Stimulated activated CD4-positive, alpha-beta T cell treated with anti-CD3 and anti-CD28 coated beads, Interleukin-12 subunit alpha, Interleukin-12 subunit beta, amount 100 ng/mL, for 4 hours (primary cell): Measurements from ENCODE around the gene PRKG1.

Experiments
- DNase-seq: peaks from one replicate; pipeline ENCODE4 v3.0.0-alpha.2; 2020

PRKG1 gene

GRCh38 chr10:51861731-51862130 lies 787.4 kb downstream of the PRKG1 start:
- no peak for DNase-seq

DNA sequence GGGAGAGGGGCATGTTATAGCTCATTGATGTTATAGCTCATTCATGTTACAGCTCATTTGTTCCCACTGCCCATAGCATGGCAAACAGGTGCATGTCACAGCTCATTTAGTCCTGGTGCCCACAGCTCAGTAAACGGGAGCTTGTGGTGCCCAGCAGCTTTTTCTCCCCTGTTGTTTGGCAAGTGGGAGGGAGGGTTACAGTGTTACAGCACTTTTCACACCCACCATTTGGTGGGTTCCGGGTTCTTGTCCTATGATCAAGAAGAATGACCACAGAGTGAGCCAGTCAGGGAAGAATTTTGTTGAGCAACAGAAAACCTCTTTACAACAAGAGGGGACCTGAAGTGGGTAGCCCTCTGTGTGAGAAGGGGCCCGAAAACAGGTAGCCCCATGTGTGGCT lies 787.9 kb downstream of the PRKG1 start:
- DNase-seq: no peak

DNA sequence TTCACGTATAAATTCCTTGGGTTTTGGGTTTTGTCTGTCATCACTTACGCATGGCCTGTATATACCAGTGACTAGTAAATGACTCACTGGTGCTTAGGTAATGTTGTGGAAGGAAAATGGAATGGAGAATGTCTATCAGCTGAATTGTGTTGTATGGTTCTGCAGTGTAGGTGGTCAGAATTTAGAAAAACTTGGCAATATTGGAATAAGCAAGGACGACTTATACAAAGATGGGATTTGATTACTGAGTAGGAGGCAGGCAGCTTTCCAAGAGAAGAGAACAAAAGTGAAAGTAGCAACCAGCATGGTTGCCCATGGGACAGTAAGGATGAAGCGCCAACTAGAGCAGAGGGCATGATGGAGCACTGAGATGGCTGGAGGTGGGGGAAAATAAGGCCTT lies 793.7 kb downstream of the PRKG1 start:
- no peak for DNase-seq

DNA sequence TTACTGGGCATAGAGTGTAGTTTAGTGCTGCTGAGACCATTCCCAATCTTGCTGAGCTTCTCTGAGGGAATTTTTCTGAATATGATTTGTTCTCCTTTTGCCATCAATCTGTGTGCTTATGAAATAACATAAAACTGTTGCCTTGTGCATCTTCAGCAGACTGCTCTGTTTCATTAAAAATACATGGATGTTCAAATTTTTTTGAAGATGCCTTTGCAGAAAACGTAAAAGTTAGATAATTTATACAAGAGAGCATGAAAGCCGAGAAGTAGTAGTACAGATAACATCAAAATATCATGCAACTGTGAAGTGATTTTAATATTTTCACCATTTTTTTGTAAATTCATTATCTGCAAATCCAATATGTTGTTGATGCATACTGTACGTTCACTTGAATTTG lies 799.8 kb downstream of the PRKG1 start:
- DNase-seq: no peak

DNA sequence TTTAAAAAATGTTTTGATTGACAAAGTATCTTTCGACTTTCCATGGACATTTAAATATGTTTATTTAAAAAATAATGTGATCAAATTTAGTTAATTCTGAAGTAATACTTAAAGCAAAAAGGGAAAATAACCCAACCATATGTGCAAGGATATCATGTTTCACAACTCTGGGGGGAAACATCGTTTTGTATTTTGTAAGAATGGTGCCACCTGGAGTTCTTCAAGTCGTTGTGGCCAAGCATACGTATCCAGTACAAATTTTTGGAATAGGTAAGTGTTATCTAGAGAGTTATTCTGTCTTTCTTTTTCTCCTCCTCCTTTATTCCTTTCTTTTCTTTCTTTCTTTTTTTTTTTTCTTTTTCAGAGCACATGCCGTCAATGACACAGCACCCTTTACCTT lies 801.3 kb downstream of the PRKG1 start:
- no peak for DNase-seq

DNA sequence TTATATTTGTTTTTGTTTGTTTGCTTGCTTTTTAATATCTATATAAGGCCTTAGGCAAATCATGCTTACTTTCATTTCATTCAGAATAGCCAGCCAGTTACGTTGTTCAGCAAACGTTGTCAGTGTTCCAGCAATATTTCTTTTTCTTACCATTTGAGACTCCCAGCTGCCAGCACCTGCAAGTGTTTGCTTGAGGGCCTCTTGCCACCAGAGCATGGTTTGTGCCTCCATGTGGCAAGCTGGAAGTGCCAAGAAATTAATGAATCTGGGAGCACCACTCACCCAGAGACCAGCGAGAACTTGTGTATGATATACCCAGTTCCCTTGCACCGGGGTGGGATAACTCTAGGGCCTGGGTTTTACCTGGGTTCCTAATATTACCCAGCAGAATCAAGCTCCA lies 802.2 kb downstream of the PRKG1 start:
- DNase-seq: no peak

- DNase-seq: no peak
Measured at GRCh38 chr10:51876979-51877378, 802.7 kb downstream of the PRKG1 start.

- DNase-seq: no peak
Measured at GRCh38 chr10:51877636-51878035, 803.3 kb downstream of the PRKG1 start.

- DNase-seq: no peak
Measured at GRCh38 chr10:51878695-51879094, 804.4 kb downstream of the PRKG1 start.

DNA sequence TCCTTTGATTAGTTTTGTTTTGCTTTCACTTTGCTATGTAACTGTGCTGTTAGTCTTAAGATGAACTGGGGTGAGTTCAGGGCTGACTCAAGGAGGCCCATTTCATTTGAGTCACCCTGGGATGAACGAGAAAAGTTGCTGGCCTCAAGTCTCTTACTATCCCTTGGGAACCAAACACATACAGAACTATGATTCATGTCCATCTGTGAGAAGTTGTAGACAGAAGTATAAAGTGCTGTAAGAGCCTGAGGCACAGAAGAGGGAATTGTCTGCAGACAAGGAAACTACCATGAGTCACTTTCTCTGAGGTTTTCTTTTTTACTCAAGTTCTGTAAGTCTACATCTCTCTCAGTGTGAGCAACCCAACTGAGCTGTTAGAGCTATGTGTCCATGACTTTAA lies 805.0 kb downstream of the PRKG1 start:
- DNase-seq: no peak

- DNase-seq: no peak
Measured at GRCh38 chr10:51881213-51881612, 806.9 kb downstream of the PRKG1 start.

DNA sequence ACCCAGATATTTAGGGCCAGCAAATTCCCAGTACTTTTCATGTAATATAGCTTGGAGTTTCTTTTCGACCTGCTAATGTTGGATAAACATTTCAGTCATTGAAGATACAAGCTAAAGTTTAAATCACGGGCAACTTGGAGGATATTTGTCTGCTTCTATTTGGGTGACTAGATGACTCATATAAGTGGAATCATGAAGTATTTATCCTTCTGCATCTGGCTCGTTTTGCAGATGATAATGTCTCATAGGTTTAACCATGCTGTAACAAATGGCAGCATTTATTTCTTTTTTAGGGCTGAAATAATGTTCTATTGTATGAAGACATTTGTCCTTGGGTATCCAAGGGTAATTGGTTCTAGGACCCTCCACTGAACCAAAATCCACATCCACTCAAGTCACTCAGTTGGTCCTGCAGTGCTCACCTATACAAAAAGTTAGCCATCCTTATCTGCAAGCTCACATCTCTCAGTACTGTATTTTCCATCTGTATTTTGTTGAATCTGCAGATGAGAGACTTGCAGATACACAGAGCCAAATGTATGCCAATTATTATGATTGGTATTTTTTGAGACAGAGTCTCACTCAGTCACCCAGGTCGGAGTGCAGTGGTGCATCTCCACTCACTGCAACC lies 812.3 kb downstream of the PRKG1 start:
- no peak for DNase-seq

GRCh38 chr10:51888263-51888662 lies 814.0 kb downstream of the PRKG1 start:
- DNase-seq: no peak

GRCh38 chr10:51892313-51892712 lies 818.0 kb downstream of the PRKG1 start:
- DNase-seq: no peak

DNA sequence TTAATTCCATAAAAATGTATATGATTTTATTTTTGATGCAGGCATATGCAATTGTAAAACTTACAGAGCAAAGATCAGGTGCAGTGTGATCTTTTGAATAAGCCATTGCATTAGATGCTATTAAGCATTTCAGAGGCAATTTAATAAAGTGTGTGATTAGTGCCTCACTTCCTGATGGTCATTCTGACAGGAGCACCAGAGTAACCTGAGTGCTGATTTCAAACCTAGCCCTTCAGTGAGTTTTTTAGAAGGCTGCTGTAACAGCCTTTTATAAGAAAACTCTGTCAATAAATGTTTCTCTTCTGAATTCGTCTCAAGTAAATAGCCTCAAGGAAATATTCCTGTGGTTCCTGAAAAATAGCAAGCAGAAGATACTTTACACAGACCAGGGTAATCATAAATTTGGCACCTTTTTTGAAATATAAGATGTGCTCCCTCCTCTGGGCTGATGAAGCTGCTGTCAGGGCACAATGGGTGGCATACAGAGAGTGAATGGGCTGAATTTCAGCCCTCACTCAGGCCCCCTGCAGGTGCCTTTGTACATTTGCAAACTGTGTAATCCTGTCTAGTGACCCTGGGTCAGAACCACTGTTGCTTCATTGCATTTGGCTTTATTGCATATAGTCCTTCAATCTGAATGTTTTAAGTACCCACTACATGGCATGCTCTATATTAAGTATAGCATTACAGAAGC lies 818.8 kb downstream of the PRKG1 start:
- no peak for DNase-seq

- DNase-seq: no peak
Measured at GRCh38 chr10:51894771-51895578, 820.7 kb downstream of the PRKG1 start.

- DNase-seq: no peak
Measured at GRCh38 chr10:51896849-51897248, 822.6 kb downstream of the PRKG1 start.

- DNase-seq: no peak
Measured at GRCh38 chr10:51897560-51897959, 823.3 kb downstream of the PRKG1 start.

- no peak for DNase-seq
Measured at GRCh38 chr10:51900180-51900579, 825.9 kb downstream of the PRKG1 start.

DNA sequence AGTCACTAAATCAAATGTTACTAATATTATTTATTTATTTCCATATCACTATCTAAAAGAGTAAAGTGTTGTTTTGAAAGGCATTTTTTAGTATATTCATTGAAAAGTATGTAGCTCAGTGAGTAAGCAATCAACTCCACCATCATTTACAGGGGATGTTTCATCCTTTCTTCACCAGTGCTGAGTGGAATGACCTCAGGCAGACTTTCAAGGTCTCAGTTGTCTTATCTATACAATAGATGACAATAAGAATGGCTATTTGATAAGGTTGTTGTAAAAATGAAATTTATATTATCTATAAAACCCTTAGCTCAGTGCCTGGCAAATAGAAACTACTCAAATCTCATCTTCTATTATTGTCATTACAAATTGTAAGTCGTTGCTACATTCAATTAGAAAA lies 829.4 kb downstream of the PRKG1 start:
- no peak for DNase-seq

DNA sequence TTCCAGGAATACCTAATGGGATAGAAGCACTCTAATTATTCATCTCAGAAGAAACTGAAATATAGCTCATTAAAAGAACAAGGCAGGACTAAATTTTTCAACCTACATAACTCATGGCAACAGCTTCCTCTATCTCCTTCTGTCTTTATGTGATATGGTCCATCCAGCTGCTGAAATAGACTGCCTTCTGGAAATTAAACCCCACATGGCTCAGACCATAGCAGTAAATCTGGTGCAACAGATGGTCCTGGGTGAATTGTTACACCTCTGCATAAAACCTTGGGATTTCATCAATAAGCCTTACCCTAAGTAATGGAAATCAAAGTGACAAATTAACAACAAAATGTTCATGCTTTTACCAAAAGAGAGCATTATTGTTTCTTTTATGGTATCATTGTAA lies 830.7 kb downstream of the PRKG1 start:
- no peak for DNase-seq

DNA sequence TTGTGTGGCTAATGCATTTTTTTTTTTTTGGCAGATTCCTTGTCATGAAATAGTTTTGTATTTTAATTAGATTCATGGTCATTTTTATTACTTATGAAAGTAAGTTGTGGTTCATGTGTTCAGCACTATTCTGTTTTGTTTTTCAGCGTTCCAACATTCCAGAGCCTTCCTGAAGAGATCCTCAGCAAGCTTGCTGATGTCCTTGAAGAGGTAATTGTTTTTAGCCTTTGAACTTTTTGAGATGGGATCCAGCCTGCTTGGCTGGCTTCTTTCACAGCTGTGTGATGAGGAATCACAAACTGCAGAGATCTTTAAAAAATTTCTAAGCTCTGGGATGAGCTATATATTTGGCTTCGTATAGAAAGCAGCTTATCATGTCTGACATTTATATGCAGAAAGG lies 833.1 kb downstream of the PRKG1 start:
- no peak for DNase-seq

GRCh38 chr10:51910189-51910588 lies 835.9 kb downstream of the PRKG1 start:
- DNase-seq: no peak

GRCh38 chr10:51910596-51910995 lies 836.3 kb downstream of the PRKG1 start:
- DNase-seq: no peak
